HepG2 (cell line): ENCODE results near the gene RABGEF1. TPM values are rescaled to one million over a fixed set of nuclear protein-coding genes. Genes with fewer than 3 reads are reported as not detected.

ENCODE experiments used
- ATAC-seq: fragments of 200-7000 bp; cut with Tn5 transposase; 3 replicates; pipeline ENCODE4 v1.9.1; 2020; ENCODE audit warnings: mild to moderate bottlenecking, moderate library complexity
- BruUV-seq: library from RNA; stranded (reverse); fragments of 400-500 nt; replicated peaks from 2 replicates; lab custom pipeline; 2021; lab: Mats Ljungman, UMichigan
- CTCF ChIA-PET: fragments of 300-600 bp; formaldehyde crosslinking; extraction: SDS; loops from one replicate; lab custom pipeline; 2021; ENCODE audit warnings: low total read pairs, inconsistent platforms, low intra/inter-chr PET ratio; lab: Yijun Ruan, JAX
- POLR2A ChIA-PET: fragments of 350-600 bp; sonication (Branson Sonifier 250); formaldehyde crosslinking; loops from one replicate; lab custom pipeline; 2020; ENCODE audit warnings: antibody characterized with exemption, inconsistent platforms; lab: Yijun Ruan, JAX
- DNase-seq: peaks from one replicate; pipeline ENCODE4 v3.0.0-alpha.2; 2015; ENCODE audit warnings: low spot score
- FAIRE-seq: peaks from 3 replicates; lab custom pipeline; 2011; peaks lifted over from hg19 to GRCh38; lab: Jason Lieb, UNC
- H2AFZ ChIP-seq: one replicate; pipeline ENCODE4 v1.6.1; 2011; ENCODE audit warnings: low read length, inconsistent platforms
- H3K27ac ChIP-seq: fragments of 300-600 bp; 3 replicates; pipeline ENCODE4 v1.8.0; 2011; ENCODE audit warnings: mixed run types, mild to moderate bottlenecking, mixed read lengths, low read length, inconsistent platforms; ENCODE audit not compliant: insufficient read depth; ENCODE audit errors: extremely low read length
- H3K27me3 ChIP-seq, 2 experiments: fragments of 200-600 bp in 1 of 2; 2 replicates in 1 of 2; 3 replicates in 1 of 2; pipeline versions ENCODE4 v1.6.0 to v1.8.0; 2011; ENCODE audit warnings: low read length in 2 of 2, mild to moderate bottlenecking in 2 of 2, moderate library complexity in 2 of 2, inconsistent platforms in 1 of 2; ENCODE audit not compliant: insufficient read depth in 2 of 2, control insufficient read depth in 1 of 2
- H3K36me3 ChIP-seq, 2 experiments: fragments of 200-600 bp in 1 of 2; replicated peaks in 1 of 2; 2 replicates in 1 of 2; 3 replicates in 1 of 2; pipeline versions ENCODE4 v1.5.1 to v1.8.0; 2011; ENCODE audit warnings: low read length in 2 of 2, inconsistent platforms in 1 of 2; ENCODE audit not compliant: insufficient read depth in 2 of 2, control insufficient read depth in 1 of 2
- H3K4me1 ChIP-seq: 2 replicates; pipeline ENCODE4 v1.5.1; 2012; ENCODE audit warnings: low read length, inconsistent platforms; ENCODE audit not compliant: insufficient read depth
- H3K4me2 ChIP-seq: 2 replicates; pipeline ENCODE4 v1.6.0; 2011; ENCODE audit warnings: low read depth, low read length, inconsistent platforms
- H3K4me3 ChIP-seq, 3 experiments: fragments of 200-600 bp in 1 of 3; sonication (generic), shearing (Covaris generic) in 1 of 3; replicated peaks in 1 of 3; 2 replicates each; pipeline ENCODE4 v1.5.1; 2011 to 2016; ENCODE audit warnings: low read length in 3 of 3, inconsistent platforms in 2 of 3, low read depth in 2 of 3, mild to moderate bottlenecking in 2 of 3, control low read depth in 1 of 3, mixed read lengths in 1 of 3; ENCODE audit not compliant: insufficient read depth in 1 of 3
- H3K79me2 ChIP-seq: one replicate; pipeline ENCODE4 v1.6.1; 2011; ENCODE audit warnings: low read length, inconsistent platforms; ENCODE audit not compliant: insufficient read depth
- H3K9ac ChIP-seq: 2 replicates; pipeline ENCODE4 v1.6.0; 2011; ENCODE audit warnings: mild to moderate bottlenecking, low read depth, low read length, inconsistent platforms; ENCODE audit not compliant: insufficient read depth
- H3K9me3 ChIP-seq: 2 replicates; pipeline ENCODE4 v1.5.1; 2012; ENCODE audit warnings: mild to moderate bottlenecking, low read length
- H4K20me1 ChIP-seq: 2 replicates; pipeline ENCODE4 v1.6.0; 2011; ENCODE audit warnings: inconsistent platforms, mild to moderate bottlenecking, low read length, moderate library complexity; ENCODE audit not compliant: insufficient read depth
- CEBPB ChIP-seq: IDR thresholded peaks from 2 replicates; pipeline ENCODE4 v1.6.1; 2011; ENCODE audit warnings: low read depth, low read length, improper control_type of control experiment, borderline replicate concordance
- CEBPG ChIP-seq: IDR thresholded peaks from 2 replicates; pipeline ENCODE4 v1.6.1; 2016
- HMG20B ChIP-seq: conservative IDR thresholded peaks from 2 replicates; pipeline ENCODE4 v1.6.1; 2016; ENCODE audit warnings: missing genetic modification reagents, missing compliant biosample characterization
- IKZF4 ChIP-seq: sonication (generic); formaldehyde crosslinking; IDR thresholded peaks from 2 replicates; pipeline ENCODE4 v1.5.1; 2020; ENCODE audit warnings: borderline replicate concordance, mild to moderate bottlenecking, low read depth, missing genetic modification reagents; ENCODE audit errors: not compliant biosample characterization
- MTF2 ChIP-seq: sonication (generic); formaldehyde crosslinking; IDR thresholded peaks from 2 replicates; pipeline ENCODE4 v1.5.0; 2020; ENCODE audit warnings: missing genetic modification reagents, borderline replicate concordance
- NR2C2 ChIP-seq: sonication (generic); formaldehyde crosslinking; IDR thresholded peaks from 2 replicates; pipeline ENCODE4 v1.4.0; 2020; ENCODE audit warnings: missing genetic modification reagents, mild to moderate bottlenecking, moderate library complexity, borderline replicate concordance
- PRPF4 ChIP-seq: fragments of 200-400 bp; formaldehyde crosslinking; IDR thresholded peaks from 2 replicates; pipeline ENCODE4 v1.6.1; 2016; ENCODE audit warnings: low read length, low read depth; ENCODE audit not compliant: poor library complexity, severe bottlenecking
- ZBTB38 ChIP-seq: sonication (generic); formaldehyde crosslinking; IDR thresholded peaks from 2 replicates; pipeline ENCODE4 v1.5.1; 2020; ENCODE audit warnings: mild to moderate bottlenecking, missing genetic modification reagents
- ZNF143 ChIP-seq: sonication (generic); formaldehyde crosslinking; IDR thresholded peaks from 2 replicates; pipeline ENCODE4 v1.4.0; 2020; ENCODE audit warnings: missing genetic modification reagents
- ZNF282 ChIP-seq: fragments of 450-650 bp; IDR thresholded peaks from 2 replicates; pipeline ENCODE4 v1.6.1; 2018; ENCODE audit not compliant: partially characterized antibody
- ZNF839 ChIP-seq: sonication (generic); formaldehyde crosslinking; IDR thresholded peaks from 2 replicates; pipeline ENCODE4 v1.4.0; 2020; ENCODE audit warnings: missing genetic modification reagents, mild to moderate bottlenecking, borderline replicate concordance
- WGBS: methylation state at CpG from one replicate; pipeline ENCODE4 v1.1.6; 2017; ENCODE audit warnings: low lambda C conversion rate; 5-methylcytosine and 5-hydroxymethylcytosine counted together
- in situ Hi-C: cut with HindIII; loops from 2 replicates; pipeline ENCODE4 v1.10.0; 2017; ENCODE audit warnings: low pct_unique_long_range_greater_than_20kb; ENCODE audit not compliant: extremely low pct_ligation_motif_present
- intact Hi-C: fragments of 100-400 bp; cut with micrococcal nuclease; formaldehyde crosslinking; loops from one replicate; pipeline ENCODE4 v1.10.0; 2022; ENCODE audit not compliant: unreplicated experiment
- polyA plus RNA-seq, 8 experiments: library from polyadenylated mRNA; depleted of rRNA in 3 of 8; stranded (reverse) in 7 of 8; unstranded in 1 of 8; fragments of >200 nt; fragmentation: Illumina TruSeq in 4 of 8; extraction: Trizol in 4 of 8; gene quantifications; 2 replicates each; pipeline versions ENCODE4 v1.2.1 to v1.2.3, GENCODE V29; 2011 to 2016; ENCODE audit warnings: low read depth in 4 of 8, missing spikeins in 1 of 8, mixed read lengths in 1 of 8; ENCODE audit not compliant: insufficient read depth in 1 of 8
- total RNA-seq, 5 experiments: library from RNA; depleted of rRNA; stranded (reverse); fragments of >200 nt; fragmentation: Illumina TruSeq; extraction: Trizol; gene quantifications; 2 replicates each; pipeline ENCODE4 v1.2.3, GENCODE V29; 2016; ENCODE audit warnings: low read depth in 1 of 5
- TF ChIP-seq, protein P1 (sequence below): sonication (generic); formaldehyde crosslinking; IDR thresholded peaks from 2 replicates; pipeline ENCODE4 v1.4.0; 2020; ENCODE audit warnings: missing genetic modification reagents, mild to moderate bottlenecking, borderline replicate concordance
- TF ChIP-seq, protein P2 (sequence below): sonication (generic); formaldehyde crosslinking; IDR thresholded peaks from 2 replicates; pipeline ENCODE4 v1.4.0; 2020; ENCODE audit warnings: missing genetic modification reagents

Gene RABGEF1
- total and polyA plus RNA-seq, 2 of the 13 experiments (the other 11 are each of a cell fraction or from before 2014, with no cell fraction given) = 22.7 to 35.3 TPM

DNA sequence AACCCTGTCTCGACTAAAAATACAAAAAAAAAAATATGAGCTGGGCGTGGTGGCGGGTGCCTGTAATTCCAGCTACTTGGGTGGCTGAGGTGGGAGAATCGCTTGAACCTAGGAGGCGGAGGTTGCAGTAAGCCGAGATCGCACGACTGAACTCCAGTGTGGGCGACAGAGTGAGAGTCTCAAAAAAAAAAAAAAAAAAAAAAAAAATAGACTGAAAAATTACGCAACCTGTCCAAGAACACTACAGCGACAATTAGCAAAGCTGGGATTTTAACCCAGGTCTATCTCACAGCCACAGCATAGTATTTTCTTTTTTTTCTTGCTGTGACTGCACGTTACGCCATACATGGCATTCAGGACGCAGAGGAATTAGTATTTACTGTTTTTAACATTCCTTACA lies 1.1 kb upstream of the RABGEF1 start:
- no peaks in the 10 kb centered on the region for H4K20me1 ChIP-seq
- CTCF ChIA-PET = no interaction called here
- 63% methylated on average over 14 of the region's 14 CpGs for WGBS
- no peak for TF ChIP-seq MTF2 (CRISPR knock-in tag)
- peak; percentile 79 for TF ChIP-seq CEBPB
- TF ChIP-seq NR2C2 (CRISPR knock-in tag) = no peak
- no peak for TF ChIP-seq ZNF282
- no peak for TF ChIP-seq IKZF4 (CRISPR knock-in tag)
- TF ChIP-seq ZNF839 (CRISPR knock-in tag) = no peak
- TF ChIP-seq HMG20B (CRISPR knock-in tag) = no peak
- TF ChIP-seq, protein P1, sequence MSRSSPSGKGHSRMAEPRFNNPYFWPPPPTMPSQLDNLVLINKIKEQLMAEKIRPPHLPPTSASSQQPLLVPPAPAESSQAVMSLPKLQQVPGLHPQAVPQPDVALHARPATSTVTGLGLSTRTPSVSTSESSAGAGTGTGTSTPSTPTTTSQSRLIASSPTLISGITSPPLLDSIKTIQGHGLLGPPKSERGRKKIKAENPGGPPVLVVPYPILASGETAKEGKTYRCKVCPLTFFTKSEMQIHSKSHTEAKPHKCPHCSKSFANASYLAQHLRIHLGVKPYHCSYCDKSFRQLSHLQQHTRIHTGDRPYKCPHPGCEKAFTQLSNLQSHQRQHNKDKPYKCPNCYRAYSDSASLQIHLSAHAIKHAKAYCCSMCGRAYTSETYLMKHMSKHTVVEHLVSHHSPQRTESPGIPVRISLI (CRISPR knock-in tag) = peak; percentile 78; the same call in 1 of the 2 replicates
- peak; percentile 79; the same call in 1 of the 2 replicates for TF ChIP-seq ZBTB38
- peak; percentile 40 for TF ChIP-seq PRPF4
- TF ChIP-seq CEBPG (CRISPR knock-in tag) = peak; percentile 61; the same call in 1 of the 2 replicates
- no peak for TF ChIP-seq ZNF143 (CRISPR knock-in tag)
- TF ChIP-seq, protein P2, sequence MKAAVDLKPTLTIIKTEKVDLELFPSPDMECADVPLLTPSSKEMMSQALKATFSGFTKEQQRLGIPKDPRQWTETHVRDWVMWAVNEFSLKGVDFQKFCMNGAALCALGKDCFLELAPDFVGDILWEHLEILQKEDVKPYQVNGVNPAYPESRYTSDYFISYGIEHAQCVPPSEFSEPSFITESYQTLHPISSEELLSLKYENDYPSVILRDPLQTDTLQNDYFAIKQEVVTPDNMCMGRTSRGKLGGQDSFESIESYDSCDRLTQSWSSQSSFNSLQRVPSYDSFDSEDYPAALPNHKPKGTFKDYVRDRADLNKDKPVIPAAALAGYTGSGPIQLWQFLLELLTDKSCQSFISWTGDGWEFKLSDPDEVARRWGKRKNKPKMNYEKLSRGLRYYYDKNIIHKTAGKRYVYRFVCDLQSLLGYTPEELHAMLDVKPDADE (CRISPR knock-in tag) = 0 out of 2 replicates have a peak, but pooled peaks have one; percentile 13
- H3K27ac ChIP-seq = peak overlapping the region; percentile 91
- H3K36me3 ChIP-seq = no peaks in the 10 kb centered on the region; a peak in 2 of 5 replicates
- FAIRE-seq (no peak), DNase-seq (no peak), ATAC-seq (no peak)
- peak overlapping the region; percentile 88 for H3K9ac ChIP-seq
- H3K79me2 ChIP-seq = peaks cover 40% of the 10 kb centered on the region
- H3K4me1 ChIP-seq = peaks cover 30% of the 10 kb centered on the region
- in situ Hi-C loops = no loop called here
- H3K9me3 ChIP-seq = peaks cover 12% of the 10 kb centered on the region
- intact Hi-C loops = no loop called here
- no peaks in the 10 kb centered on the region; a peak in 1 of 5 replicates for H3K27me3 ChIP-seq
- POLR2A ChIA-PET = interaction anchor here (1.4 to 2.3 kb wide), 5 partner anchors 15 to 45 kb away, joined by 5 to 14 read pairs (median 9); no protein-coding TSS in a partner anchor
- peak overlapping the region; percentile 83 for H3K4me2 ChIP-seq
- peak overlapping the region; percentile 87 to 96 (median 94) for H3K4me3 ChIP-seq
- no TSS peak for BruUV-seq
- H2AFZ ChIP-seq = no peak overlapping the region
